K562 (cell line): ENCODE measurements around the gene KMT5C. TPM values are rescaled to one million over a fixed set of nuclear protein-coding genes. Genes with fewer than 3 reads are reported as not detected.

Source experiments
- BCL6 ChIP-seq: fragments of 250-450 bp; sonication (Bioruptor Pico); IDR thresholded peaks from 2 replicates; pipeline ENCODE4 v1.4.0; 2020
- HCFC1 ChIP-seq: IDR thresholded peaks from 2 replicates; pipeline ENCODE4 v1.6.1; 2012; ENCODE audit warnings: low read depth, low read length, improper control_type of control experiment
- KAT7 ChIP-seq: sonication (generic); formaldehyde crosslinking; IDR thresholded peaks from 2 replicates; pipeline ENCODE4 v1.8.0; 2022; ENCODE audit warnings: missing genetic modification reagents, mild to moderate bottlenecking, borderline replicate concordance
- KAT8 ChIP-seq: fragments of 450-650 bp; IDR thresholded peaks from 2 replicates; pipeline ENCODE4 v1.6.1; 2016; ENCODE audit warnings: low read depth, mild to moderate bottlenecking
- MIER1 ChIP-seq: fragments of 450-650 bp; IDR thresholded peaks from 2 replicates; pipeline ENCODE4 v1.6.1; 2016; ENCODE audit warnings: antibody characterized with exemption, mild to moderate bottlenecking, low read depth
- NCOR1 ChIP-seq: fragments of 450-650 bp; IDR thresholded peaks from 2 replicates; pipeline ENCODE4 v1.6.1; 2016; ENCODE audit warnings: mild to moderate bottlenecking, moderate library complexity
- NELFE ChIP-seq: IDR thresholded peaks from 2 replicates; pipeline ENCODE4 v1.6.1; 2011; ENCODE audit warnings: mild to moderate bottlenecking; ENCODE audit not compliant: insufficient read depth, insufficient read length
- NFE2 ChIP-seq: IDR thresholded peaks from 2 replicates; pipeline ENCODE4 v1.6.1; 2014; ENCODE audit warnings: antibody characterized with exemption, low read depth
- NKRF ChIP-seq: fragments of 450-650 bp; IDR thresholded peaks from 2 replicates; pipeline ENCODE4 v1.6.1; 2016; ENCODE audit warnings: borderline replicate concordance
- POLR2A ChIP-seq: fragments of 450-650 bp; conservative IDR thresholded peaks from 2 replicates; pipeline ENCODE4 v1.6.1; 2016
- RBBP5 ChIP-seq: fragments of 200-600 bp; sonication (generic); IDR thresholded peaks from 2 replicates; pipeline ENCODE4 v1.6.1; 2012; ENCODE audit warnings: borderline replicate concordance, mild to moderate bottlenecking, low read length, control low read depth, inconsistent platforms; ENCODE audit not compliant: insufficient read depth, poor library complexity, severe bottlenecking
- TEAD4 ChIP-seq, 2 experiments: sonication (generic) in 1 of 2; formaldehyde crosslinking in 1 of 2; IDR thresholded peaks; 2 replicates each; pipeline versions ENCODE4 v1.6.1 to v1.8.0; 2012 to 2022; ENCODE audit warnings: borderline replicate concordance in 1 of 2, inconsistent platforms in 1 of 2, low read length in 1 of 2, mild to moderate bottlenecking in 1 of 2, missing genetic modification reagents in 1 of 2
- TGIF2 ChIP-seq: sonication (generic); formaldehyde crosslinking; IDR thresholded peaks from 2 replicates; pipeline ENCODE4 v1.8.1; 2022; ENCODE audit warnings: mild to moderate bottlenecking, missing genetic modification reagents, moderate library complexity
- XRCC3 ChIP-seq: fragments of 450-650 bp; IDR thresholded peaks from 2 replicates; pipeline ENCODE4 v1.6.1; 2017; ENCODE audit warnings: mild to moderate bottlenecking, moderate library complexity
- YY1 ChIP-seq, 3 experiments: IDR thresholded peaks; 2 replicates each; pipeline ENCODE4 v1.6.1; 2011; ENCODE audit warnings: low read length in 2 of 3, mild to moderate bottlenecking in 2 of 3, moderate library complexity in 2 of 3, borderline replicate concordance in 1 of 3, control low read depth in 1 of 3, low read depth in 1 of 3; ENCODE audit not compliant: insufficient read depth in 3 of 3, insufficient replicate concordance in 2 of 3, control insufficient read depth in 1 of 3, insufficient read length in 1 of 3; ENCODE audit errors: extremely low read depth in 1 of 3
- ZKSCAN3 ChIP-seq: fragments of 250-450 bp; sonication (Bioruptor Pico); IDR thresholded peaks from 2 replicates; pipeline ENCODE4 v1.4.0; 2020
- ZMIZ1 ChIP-seq, 2 experiments: fragments of 150-350 bp in 1 of 2; IDR thresholded peaks; 2 replicates each; pipeline ENCODE4 v1.6.1; 2012 to 2016; ENCODE audit warnings: low read depth in 2 of 2, low read length in 2 of 2, mild to moderate bottlenecking in 1 of 2, moderate library complexity in 1 of 2
- ZNF12 ChIP-seq: sonication (generic); formaldehyde crosslinking; IDR thresholded peaks from 2 replicates; pipeline ENCODE4 v1.4.0; 2020; ENCODE audit warnings: mild to moderate bottlenecking, missing genetic modification reagents
- ZNF639 ChIP-seq, 2 experiments: fragments of 200-800 bp in 1 of 2; sonication (Bioruptor generic) in 1 of 2; sonication (generic) in 1 of 2; formaldehyde crosslinking in 1 of 2; IDR thresholded peaks in 1 of 2; conservative IDR thresholded peaks in 1 of 2; 2 replicates each; pipeline versions ENCODE4 v1.5.0 to v1.6.1; 2016 to 2020; ENCODE audit warnings: missing compliant biosample characterization in 1 of 2, missing genetic modification characterization in 1 of 2, missing genetic modification reagents in 1 of 2
- polyA plus RNA-seq, 8 experiments: library from polyadenylated mRNA; depleted of rRNA in 4 of 8; stranded (reverse) in 5 of 8; unstranded in 3 of 8; fragments of >200 nt; fragmentation: Nextera tagmentation in 2 of 8; fragmentation: Illumina TruSeq in 1 of 8; extraction: Ambion mirVana in 2 of 8; extraction: Trizol in 1 of 8; gene quantifications; 2 replicates each; pipeline versions ENCODE4 v1.2.1 to v1.2.3, GENCODE V29; 2011 to 2014; ENCODE audit warnings: inconsistent platforms in 1 of 8, missing spikeins in 1 of 8
- total RNA-seq, 7 experiments: library from RNA; depleted of rRNA in 6 of 7; stranded (reverse); fragments of >200 nt in 6 of 7; fragmentation: Illumina TruSeq in 2 of 7; extraction: Trizol in 2 of 7; gene quantifications; 2 replicates each; pipeline versions ENCODE4 v1.2.1 to v1.2.3, GENCODE V29; 2011 to 2021; ENCODE audit warnings: low replicate concordance in 1 of 7

The KMT5C gene
- total and polyA plus RNA-seq, 9 of the 15 experiments (the other 6 are each of a cell fraction or from before 2014, with no cell fraction given): 0.15 to 53.5 (median 16.6) TPM

GRCh38 chr19:55339889-55340783, 460 bp downstream of the KMT5C start (continued):
- TF ChIP-seq NKRF (0 out of 2 replicates have a peak, but pooled peaks have one; percentile 29), KAT7 (CRISPR knock-in tag) (peak; percentile 83; the same call in 1 of the 2 replicates), ZNF639 (CRISPR knock-in tag; conservative IDR thresholded peaks at IDR 0.05 in 1 of 2, IDR thresholded peaks at IDR 0.05 in 1 of 2) (no peak), HCFC1 (no peak), TEAD4 (IDR thresholded peaks at IDR 0.05; ENCODE audit: low read length) (no peak), TEAD4 (CRISPR knock-in tag; IDR thresholded peaks at IDR 0.05; ENCODE audit: borderline replicate concordance) (peak; percentile 29; the same call in 1 of the 2 replicates), NCOR1 (peak; percentile 7; the same call in 1 of the 2 replicates), KAT8 (no peak), BCL6 (CRISPR knock-in tag) (no peak), NFE2 (no peak), MIER1 (no peak), ZKSCAN3 (CRISPR knock-in tag) (no peak), ZMIZ1 (IDR thresholded peaks at IDR 0.05; ENCODE audit: low read depth in 2 of 2, low read length in 2 of 2) (0 out of 4 replicates have a peak, but pooled peaks of 1 of the 2 experiments have one; percentile 1), XRCC3 (no peak), RBBP5 (no peak), TGIF2 (CRISPR knock-in tag) (no peak), ZNF12 (CRISPR knock-in tag) (0 out of 2 replicates have a peak, but pooled peaks have one; percentile 48), YY1 (IDR thresholded peaks at IDR 0.05; ENCODE audit: borderline replicate concordance in 1 of 3, control insufficient read depth in 1 of 3, extremely low read depth in 1 of 3, insufficient read depth in 3 of 3, insufficient read length in 1 of 3, insufficient replicate concordance in 2 of 3, low read depth in 1 of 3, low read length in 2 of 3) (peak in 2 of 3 experiments; percentile 39 to 68), POLR2A (peak; percentile 77), NELFE (no peak)
